ENCODE data around the gene GPD1L. TPM values are rescaled to one million over a fixed set of nuclear protein-coding genes. Genes with fewer than 3 reads are reported as not detected.

Gene GPD1L
- total RNA-seq, 1 donor, result 5.9 TPM

DNA sequence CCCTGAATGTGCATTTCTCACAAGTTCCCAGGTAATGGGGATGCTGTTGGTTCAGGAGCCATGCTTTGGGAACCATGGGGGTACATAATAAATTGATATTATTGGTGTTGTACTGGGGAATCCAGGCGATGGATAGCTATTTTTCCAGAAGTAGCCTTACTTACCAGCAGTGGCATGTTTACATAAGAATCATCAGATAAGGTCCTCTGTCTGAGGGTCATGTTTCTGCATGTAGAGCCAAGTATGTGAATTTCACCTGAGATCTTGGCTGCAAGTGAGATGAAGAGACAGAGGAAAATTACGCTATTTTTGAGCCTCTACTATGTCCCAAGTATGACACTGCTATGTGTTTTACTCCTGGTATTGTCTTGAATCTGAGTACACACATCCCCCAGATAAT lies 26.3 kb downstream of the GPD1L start:
- DNase-seq (ENCODE audit: low read depth in 2 of 3, low spot score in 2 of 3), result no peak

DNA sequence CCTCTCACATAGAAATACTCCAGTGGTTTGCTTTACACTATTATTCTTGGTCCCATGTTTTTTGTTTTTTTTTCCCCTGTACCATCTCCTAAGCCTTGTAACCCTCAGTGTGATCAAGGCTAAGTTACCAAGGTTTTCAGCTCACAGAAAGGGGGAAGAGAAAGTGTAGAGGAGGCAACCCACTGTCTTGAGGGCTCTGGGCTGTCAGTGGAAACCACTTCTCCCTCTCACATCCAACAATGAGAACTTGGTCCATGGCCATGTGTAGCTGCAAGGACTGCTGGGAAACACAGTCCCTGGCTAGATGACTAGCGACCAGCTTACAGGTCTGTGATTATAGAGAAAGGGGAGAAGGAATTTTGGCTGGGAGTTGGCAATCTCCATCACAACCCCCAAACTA lies 30.3 kb downstream of the GPD1L start:
- no peak for DNase-seq (ENCODE audit: low read depth in 2 of 3, low spot score in 2 of 3)

GRCh38 chr3:32137870-32138269 lies 31.4 kb downstream of the GPD1L start:
- no peak for DNase-seq (ENCODE audit: low read depth in 2 of 3, low spot score in 2 of 3)

DNA sequence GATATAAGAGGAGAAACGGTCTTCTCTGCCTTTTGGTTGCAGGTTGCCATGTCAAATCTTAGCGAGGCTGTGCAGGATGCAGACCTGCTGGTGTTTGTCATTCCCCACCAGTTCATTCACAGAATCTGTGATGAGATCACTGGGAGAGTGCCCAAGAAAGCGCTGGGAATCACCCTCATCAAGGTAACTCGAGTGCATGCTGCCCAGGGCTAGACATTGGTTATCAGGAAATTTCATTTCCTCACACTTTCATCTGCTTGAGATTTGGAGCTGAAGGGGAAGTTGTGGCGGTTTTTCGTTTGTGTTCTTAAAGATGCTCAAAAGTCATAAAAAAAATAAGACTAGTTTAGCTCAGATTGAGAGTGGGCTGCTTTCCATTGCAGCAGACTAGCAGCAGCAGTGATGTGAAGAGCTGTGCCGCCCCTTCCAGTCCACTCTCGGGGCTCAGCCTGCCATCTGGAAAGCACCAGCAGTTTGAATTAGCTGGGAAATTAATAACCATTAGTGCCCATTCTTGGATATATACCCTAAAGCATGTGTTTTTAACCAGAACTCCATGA lies 32.2 kb downstream of the GPD1L start:
- DNase-seq (ENCODE audit: low read depth in 2 of 3, low spot score in 2 of 3), result peak in 2 of 3 donors; percentile 73 to 80

DNA sequence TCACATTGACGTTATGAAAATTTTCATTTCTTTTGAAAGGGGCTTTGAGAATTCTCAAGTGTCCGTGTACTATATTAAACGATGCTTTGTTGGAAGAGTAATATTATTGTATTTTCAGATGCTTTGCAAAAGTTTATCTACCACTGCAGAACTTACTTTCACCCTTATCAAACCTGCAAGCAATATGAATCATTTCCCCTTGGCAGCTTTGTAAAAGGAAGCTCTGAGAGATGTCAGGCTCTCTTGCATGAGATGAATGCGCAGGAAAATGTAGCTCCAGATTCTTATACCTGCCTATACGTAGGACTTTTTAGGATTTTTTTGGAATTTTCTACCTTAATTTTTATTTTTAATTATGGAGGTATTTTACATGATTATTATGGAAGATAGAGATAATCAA lies 34.5 kb downstream of the GPD1L start:
- DNase-seq (ENCODE audit: low read depth in 2 of 3, low spot score in 2 of 3), result peak in 2 of 3 donors; percentile 81 to 90

DNA sequence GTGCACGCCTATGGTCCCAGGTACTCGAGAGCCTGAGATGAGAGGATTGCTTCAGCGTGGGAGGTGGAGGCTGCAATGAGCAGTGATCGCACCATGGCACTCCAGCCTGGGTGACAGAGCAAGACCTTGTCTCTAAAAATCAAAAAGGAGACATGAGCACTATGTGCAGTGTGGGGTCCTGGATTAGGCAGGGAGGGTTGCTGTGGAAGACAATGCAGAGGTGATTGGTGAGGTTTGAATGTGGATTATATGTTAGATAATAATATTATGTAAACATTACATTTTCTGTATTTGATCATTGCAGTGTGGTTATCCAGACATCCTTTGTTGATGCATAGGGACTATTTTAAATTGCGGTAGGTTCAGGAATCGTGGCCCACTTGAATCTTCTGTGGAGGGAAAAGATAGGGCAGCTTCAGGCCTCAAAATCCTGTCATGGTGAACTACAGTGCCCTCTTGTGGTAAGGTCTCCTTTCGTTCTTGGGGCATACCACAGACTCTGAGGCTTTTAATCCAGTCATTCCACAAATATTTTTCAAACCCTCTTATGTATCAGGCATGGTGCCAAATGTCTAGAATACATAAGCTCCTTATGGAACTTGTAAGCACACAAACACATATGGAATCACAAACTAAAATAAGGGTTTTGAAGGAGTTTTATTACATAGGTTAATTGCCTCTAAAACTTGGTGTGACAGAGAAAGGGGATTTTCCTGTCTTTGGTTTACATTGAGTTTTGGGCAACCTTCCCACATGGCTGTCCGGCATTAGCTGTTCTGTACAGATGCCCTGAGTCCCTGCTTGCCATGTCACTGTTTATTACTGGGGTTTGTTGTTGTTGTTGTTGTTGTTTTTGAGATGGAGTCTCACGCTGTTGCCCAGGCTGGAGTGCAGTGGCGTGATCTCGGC lies 37.7 kb downstream of the GPD1L start:
- peak; percentile 36 to 80 (median 69) for DNase-seq (ENCODE audit: low read depth in 2 of 3, low spot score in 2 of 3)

DNA sequence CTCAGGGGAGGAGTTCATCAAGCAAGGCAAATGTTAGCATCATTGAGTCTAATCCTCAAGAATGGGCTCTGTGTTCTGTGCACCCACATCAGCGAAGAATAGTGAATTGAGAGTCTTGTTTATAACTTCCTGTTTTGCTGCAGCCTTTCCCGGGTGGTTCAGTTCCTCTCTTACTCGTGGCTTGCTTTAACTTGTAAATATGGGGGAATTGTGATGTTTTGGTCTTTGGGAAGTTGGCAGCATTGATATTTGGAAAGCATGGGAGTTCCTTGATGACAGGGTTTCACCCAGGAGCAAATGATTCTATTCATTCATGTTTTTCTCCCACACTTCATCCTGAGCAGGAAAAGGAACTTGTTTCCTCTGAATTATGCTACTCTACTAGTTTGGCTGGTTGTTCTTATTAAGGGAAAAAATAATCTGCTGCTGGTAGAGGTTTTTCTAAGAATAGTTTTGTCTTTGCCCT lies 40.4 kb downstream of the GPD1L start:
- peak in 1 of 3 donors; percentile 28 for DNase-seq (ENCODE audit: low read depth in 2 of 3, low spot score in 2 of 3)

DNA sequence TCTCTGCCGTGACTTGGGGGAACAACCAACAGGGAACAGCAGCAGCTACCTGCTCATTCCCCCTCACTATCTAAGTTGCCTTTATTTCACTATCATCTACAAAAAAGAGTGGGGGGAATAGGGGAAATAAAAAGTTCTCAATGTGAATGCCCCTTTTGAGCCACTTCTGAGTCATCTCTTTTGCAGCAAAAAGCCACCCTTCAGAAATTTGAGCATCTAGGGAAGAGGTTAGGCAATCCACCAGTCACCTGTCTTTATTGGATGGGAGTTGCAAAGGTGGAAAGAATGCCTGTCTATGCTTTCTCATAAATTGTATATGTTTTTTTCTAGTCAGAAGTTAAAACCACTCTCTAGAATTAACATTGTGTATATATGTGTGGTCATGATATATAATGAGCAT lies 41.1 kb downstream of the GPD1L start:
- DNase-seq (ENCODE audit: low read depth in 2 of 3, low spot score in 2 of 3), result no peak

- no peak for DNase-seq (ENCODE audit: low read depth in 2 of 3, low spot score in 2 of 3)
These were observed 41.5 kb downstream of the GPD1L start for GRCh38 chr3:32147933-32148332.

GRCh38 chr3:32148351-32148750 lies 41.9 kb downstream of the GPD1L start:
- no peak for DNase-seq (ENCODE audit: low read depth in 2 of 3, low spot score in 2 of 3)

DNA sequence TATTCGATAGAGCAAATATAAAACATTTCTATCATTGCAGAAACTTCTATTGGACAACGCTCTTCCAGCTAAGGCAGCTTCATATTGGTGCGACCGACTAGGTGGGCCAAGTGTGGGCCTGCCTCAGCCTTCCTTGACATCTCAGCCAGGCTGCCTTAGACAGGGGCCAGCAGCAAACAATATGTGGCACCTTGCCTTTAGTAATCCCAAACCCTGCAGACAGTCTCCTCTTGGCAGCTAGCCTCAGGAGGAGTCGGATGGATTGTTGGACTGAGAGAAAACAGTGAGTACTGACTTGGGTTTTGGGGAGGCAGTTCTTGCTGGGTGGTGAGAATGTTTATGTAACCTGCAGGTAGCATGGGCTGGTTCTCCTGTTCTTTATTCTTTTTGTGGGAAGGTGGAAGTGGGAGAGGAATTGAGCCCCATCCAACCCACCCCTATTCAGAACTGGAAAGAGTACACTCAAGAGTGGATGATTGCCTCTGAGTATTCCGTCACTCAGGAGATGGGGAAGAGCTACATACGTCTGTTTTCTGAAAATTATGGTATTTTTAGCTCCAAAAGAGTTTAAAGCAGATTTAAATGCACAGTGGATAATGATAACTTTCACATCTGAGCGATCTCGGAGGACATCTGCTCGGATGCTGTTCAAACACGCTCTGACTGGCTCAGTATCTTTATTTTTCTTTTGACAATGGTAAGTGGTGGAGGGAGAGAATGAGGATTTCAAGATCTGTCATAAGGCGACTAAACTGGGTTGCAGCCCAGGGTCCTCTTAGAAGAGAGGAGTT lies 47.2 kb downstream of the GPD1L start:
- no peak for DNase-seq (ENCODE audit: low read depth in 2 of 3, low spot score in 2 of 3)

- no peak for DNase-seq (ENCODE audit: low read depth in 2 of 3, low spot score in 2 of 3)
These were observed 47.8 kb downstream of the GPD1L start for GRCh38 chr3:32154205-32154579.

DNA sequence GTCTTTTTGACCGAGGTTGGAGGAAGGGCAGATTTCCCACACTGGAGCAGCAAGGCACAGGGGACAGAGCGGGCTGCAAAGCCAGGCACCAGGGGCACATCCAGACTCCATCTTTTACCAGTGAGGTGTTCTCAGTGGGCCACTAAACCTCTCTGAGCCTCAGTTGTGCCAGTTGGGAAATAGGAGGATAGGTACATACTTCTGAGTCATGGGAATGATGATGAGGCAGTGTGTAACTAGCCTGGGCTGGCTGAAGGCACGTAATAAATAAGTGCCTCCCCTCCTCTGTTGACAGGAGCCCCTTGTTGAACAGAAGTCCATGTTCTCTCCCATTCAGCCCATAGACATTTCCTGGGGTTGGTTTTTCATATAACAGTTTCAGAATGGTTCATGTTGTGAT lies 48.7 kb downstream of the GPD1L start:
- DNase-seq (ENCODE audit: low read depth in 2 of 3, low spot score in 2 of 3), result no peak

DNA sequence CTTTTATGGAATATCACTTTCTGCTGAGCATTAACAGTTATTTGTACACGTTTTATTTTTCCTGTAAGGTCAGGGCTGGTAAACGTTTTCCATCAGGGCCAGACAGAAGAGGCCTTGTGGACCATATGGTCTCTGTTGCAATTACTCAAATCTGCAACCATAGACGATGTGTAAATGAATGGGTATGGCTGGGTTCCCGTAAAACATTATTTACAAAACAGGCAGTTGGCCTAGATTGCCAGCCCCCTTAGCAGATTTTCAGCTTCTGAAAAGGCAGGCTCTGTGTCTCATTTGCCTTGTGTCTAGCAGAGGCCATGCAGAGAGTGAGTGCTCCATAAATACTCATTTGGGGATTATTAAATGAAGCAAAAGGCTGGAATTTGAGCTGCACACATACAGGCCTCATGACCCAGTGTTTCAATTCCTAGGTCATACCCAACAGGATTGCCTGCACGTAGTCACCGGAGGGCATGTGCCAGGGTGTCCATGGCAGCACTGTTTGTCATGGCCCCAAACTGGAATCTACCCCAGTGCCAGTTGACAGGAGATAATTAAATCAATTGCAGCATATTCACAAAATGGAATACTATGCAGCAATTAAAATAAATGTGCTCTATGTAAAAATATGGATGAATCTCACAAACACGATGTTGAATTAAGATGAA lies 51.3 kb downstream of the GPD1L start:
- DNase-seq (ENCODE audit: low read depth in 2 of 3, low spot score in 2 of 3), result no peak

GRCh38 chr3:32160706-32161214 lies 54.3 kb downstream of the GPD1L start:
- DNase-seq (ENCODE audit: low read depth in 2 of 3, low spot score in 2 of 3), result no peak

DNA sequence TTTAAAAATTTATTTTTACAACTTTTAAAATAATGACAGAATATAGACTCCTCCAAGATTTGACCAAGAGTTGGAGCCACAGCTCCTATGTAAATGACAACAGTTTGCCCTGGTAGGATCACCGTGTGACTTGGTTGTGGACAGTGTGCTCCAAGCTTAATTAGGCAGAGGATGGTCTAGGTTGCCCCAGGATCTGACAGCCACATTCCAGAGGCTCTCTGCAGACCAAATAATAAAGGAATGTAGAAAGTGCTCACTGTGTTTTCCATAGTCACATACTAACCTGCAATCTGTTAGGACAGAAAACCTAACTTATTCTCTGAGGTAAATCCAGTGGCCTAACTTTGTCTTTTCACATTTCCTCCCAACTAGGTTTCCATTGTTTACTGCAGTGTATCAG lies 59.0 kb downstream of the GPD1L start:
- DNase-seq (ENCODE audit: low read depth in 2 of 3, low spot score in 2 of 3), result no peak

DNA sequence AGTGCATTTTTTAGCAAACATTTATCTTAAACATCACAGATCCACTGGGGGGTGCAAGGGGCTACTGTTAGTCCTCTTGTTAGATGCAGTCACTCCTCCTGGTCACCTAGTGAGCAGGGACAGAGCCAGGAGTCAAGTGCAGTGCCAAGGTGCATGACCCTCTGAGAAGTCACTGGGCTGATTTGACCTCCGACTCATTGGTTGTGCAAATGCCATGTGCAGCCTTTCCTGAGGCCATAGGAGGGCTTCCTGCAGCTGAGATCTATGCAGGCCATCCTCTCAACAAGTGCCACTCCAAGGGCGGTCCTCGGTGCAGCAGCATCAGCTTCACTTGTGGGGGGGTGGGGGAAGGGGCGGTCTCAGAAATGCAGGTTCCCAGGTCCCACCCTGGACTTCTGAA lies 60.2 kb downstream of the GPD1L start:
- DNase-seq (ENCODE audit: low read depth in 2 of 3, low spot score in 2 of 3), result no peak

DNA sequence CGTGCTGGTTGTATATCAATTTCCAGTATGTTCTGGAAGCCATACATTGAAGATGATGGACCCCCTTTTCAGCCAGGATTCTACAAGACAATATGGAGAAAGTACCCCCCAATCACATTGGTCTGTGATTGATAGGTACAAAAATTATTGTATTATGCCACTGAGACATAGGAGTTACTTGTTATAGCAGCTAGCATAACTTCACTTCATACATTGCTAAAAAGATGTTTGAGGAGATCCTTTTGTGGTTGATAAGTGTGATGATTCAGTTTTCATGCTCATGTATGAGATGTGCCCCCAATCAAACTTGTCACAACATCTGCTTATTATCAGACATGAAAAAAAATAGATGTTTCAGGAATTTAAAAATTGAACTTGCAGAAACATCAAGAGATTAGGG lies 66.0 kb downstream of the GPD1L start:
- no peak for DNase-seq (ENCODE audit: low read depth in 2 of 3, low spot score in 2 of 3)

DNA sequence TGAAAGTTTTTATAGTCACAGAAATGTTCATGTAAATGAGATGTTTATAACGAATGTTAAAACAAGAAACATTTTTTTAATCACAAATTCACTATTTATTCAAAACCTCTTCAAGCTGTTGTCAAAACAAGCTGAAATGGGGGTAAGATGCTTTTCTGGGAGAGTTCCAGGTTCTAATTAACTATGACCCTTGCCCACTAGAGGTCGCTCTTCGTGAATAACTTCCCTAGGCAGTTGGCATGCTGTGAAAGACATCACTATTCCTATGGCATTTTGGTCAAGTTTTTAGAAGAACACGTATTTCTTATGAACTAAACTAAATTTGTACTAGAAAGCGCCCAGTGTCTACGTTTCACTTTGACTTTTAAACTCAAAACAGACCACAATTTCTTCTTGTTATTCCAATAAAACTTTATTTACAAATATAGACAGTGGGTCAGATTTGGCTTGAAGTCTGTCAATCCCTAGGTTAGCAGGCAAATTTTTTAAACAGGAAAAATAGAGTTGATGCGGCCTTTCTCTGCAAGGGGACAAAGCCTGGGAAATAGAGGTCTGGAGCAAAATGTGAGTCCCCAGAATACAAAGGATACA lies 69.3 kb downstream of the GPD1L start:
- DNase-seq (ENCODE audit: low read depth in 2 of 3, low spot score in 2 of 3), result peak; percentile 48 to 83 (median 65)

DNA sequence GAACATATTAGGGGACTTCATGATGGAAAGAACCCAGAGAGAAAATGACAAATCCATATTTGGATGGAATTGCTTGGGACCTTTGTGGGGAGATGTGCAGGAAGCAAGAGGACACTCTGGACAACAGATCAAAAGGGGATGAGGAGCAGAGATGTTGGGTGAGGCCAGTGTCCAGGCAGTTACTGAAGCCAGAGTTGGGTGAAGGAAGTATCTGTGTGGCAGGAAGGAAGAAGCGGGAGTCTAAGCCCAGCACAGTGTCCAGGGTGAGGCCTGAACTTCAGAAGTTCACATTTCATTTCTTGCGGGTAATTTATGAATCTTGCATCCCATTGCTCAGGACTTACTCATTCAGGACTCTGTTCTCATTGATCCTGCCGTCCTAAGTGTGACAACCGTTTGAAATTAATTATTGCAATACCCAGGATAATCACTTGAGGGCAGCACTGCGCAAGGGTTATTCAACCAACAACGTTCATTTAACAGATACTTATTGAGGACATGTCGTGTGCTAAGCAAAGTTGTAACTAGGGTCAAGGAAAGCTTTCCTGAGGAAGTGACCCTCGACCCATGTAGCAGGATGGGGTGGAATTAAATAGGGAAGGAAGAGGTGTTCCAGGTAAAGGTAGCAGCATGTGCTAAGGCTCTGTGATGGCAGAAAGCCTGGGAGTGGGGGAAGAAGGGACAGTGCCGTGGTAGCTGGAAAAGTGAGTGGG lies 70.7 kb downstream of the GPD1L start:
- peak; percentile 61 to 85 (median 65) for DNase-seq (ENCODE audit: low read depth in 2 of 3, low spot score in 2 of 3)
